ENCODE results near the gene ARHGEF39. TPM values are rescaled to one million over a fixed set of nuclear protein-coding genes. Genes with fewer than 3 reads are reported as not detected.
"Not testable (repeated sequence)": the region's sequence is repeated elsewhere in the genome, so short reads cannot be mapped to it uniquely, and the experiment has no call there.

ARHGEF39 gene
- total and polyA plus RNA-seq, 2 experiments from 2014 or later = 5.2 to 9.4 TPM

GRCh38 chr9:35636877-35637246, 28.1 kb downstream of the ARHGEF39 start:
- 86% methylated on average over 6 of the region's 6 CpGs for WGBS (ENCODE audit: low lambda C conversion rate, missing lambda C conversion rate)
- not testable (repeated sequence) for H3K27ac ChIP-seq; H3K4me2 ChIP-seq; H4K20me1 ChIP-seq (ENCODE audit: insufficient read depth, poor library complexity, severe bottlenecking); H3K27me3 ChIP-seq; H2AFZ ChIP-seq; H3K4me1 ChIP-seq (ENCODE audit: insufficient read depth); H3K79me2 ChIP-seq; H3K4me3 ChIP-seq; H3K9me2 ChIP-seq (replicated peaks; ENCODE audit: insufficient read depth); H3K36me3 ChIP-seq (replicated peaks; ENCODE audit: insufficient read depth, low read depth); DNase-seq (ENCODE audit: low spot score); H3K9me3 ChIP-seq (ENCODE audit: low read depth)

- H3K9me2 ChIP-seq (replicated peaks; ENCODE audit: insufficient read depth) = no peaks in the 10 kb centered on the region
- H3K9me3 ChIP-seq (ENCODE audit: low read depth) = no peaks in the 10 kb centered on the region
- no peaks in the 10 kb centered on the region for H3K4me1 ChIP-seq (ENCODE audit: insufficient read depth)
- no peak overlapping the region for H3K27ac ChIP-seq
- H3K36me3 ChIP-seq (replicated peaks; ENCODE audit: insufficient read depth, low read depth) = no peaks in the 10 kb centered on the region
- 81% methylated on average over 9 of the region's 9 CpGs for WGBS (ENCODE audit: low lambda C conversion rate, missing lambda C conversion rate)
- no peaks in the 10 kb centered on the region for H4K20me1 ChIP-seq (ENCODE audit: insufficient read depth, poor library complexity, severe bottlenecking)
- no peak for DNase-seq (ENCODE audit: low spot score)
- no peaks in the 10 kb centered on the region for H3K27me3 ChIP-seq
- H3K79me2 ChIP-seq = no peaks in the 10 kb centered on the region
- H3K4me2 ChIP-seq = no peak overlapping the region
- TF ChIP-seq EZH2phosphoT487 (IDR thresholded peaks at IDR 0.05; ENCODE audit: low read depth, severe bottlenecking, unreplicated experiment) (no peak), EZH2 (IDR thresholded peaks at IDR 0.05; ENCODE audit: borderline replicate concordance) (no peak), CTCF (IDR thresholded peaks at IDR 0.05; ENCODE audit: poor library complexity) (no peak)
- H2AFZ ChIP-seq = no peak overlapping the region
- no peak overlapping the region for H3K4me3 ChIP-seq
These were observed 28.7 kb downstream of the ARHGEF39 start for GRCh38 chr9:35636135-35636876.

- Histone ChIP-seq H3K4me2 (no peak overlapping the region), H3K79me2 (no peaks in the 10 kb centered on the region), H3K27ac (no peak overlapping the region), H3K9me2 (replicated peaks; ENCODE audit: insufficient read depth) (no peaks in the 10 kb centered on the region), H3K36me3 (replicated peaks; ENCODE audit: insufficient read depth, low read depth) (no peaks in the 10 kb centered on the region), H2AFZ (no peak overlapping the region), H3K9me3 (ENCODE audit: low read depth) (no peaks in the 10 kb centered on the region), H3K4me1 (ENCODE audit: insufficient read depth) (no peaks in the 10 kb centered on the region), H3K27me3 (no peaks in the 10 kb centered on the region), H4K20me1 (ENCODE audit: insufficient read depth, poor library complexity, severe bottlenecking) (no peaks in the 10 kb centered on the region), H3K4me3 (no peak overlapping the region)
- DNase-seq (ENCODE audit: low spot score) = no peak
- TF ChIP-seq CTCF (IDR thresholded peaks at IDR 0.05; ENCODE audit: poor library complexity) (no peak), EZH2 (IDR thresholded peaks at IDR 0.05; ENCODE audit: borderline replicate concordance) (no peak), EZH2phosphoT487 (IDR thresholded peaks at IDR 0.05; ENCODE audit: low read depth, severe bottlenecking, unreplicated experiment) (no peak)
These were observed 29.3 kb downstream of the ARHGEF39 start for GRCh38 chr9:35635730-35636129.

GRCh38 chr9:35629597-35629996, 35.4 kb downstream of the ARHGEF39 start:
- no peak for TF ChIP-seq EZH2 (IDR thresholded peaks at IDR 0.05; ENCODE audit: borderline replicate concordance)
- TF ChIP-seq CTCF (IDR thresholded peaks at IDR 0.05; ENCODE audit: poor library complexity) = no peak
- TF ChIP-seq EZH2phosphoT487 (IDR thresholded peaks at IDR 0.05; ENCODE audit: low read depth, severe bottlenecking, unreplicated experiment) = no peak
- Histone ChIP-seq H3K4me1 (ENCODE audit: insufficient read depth) (no peaks in the 10 kb centered on the region), H3K27ac (no peak overlapping the region), H3K27me3 (no peaks in the 10 kb centered on the region), H2AFZ (no peak overlapping the region), H3K36me3 (replicated peaks; ENCODE audit: insufficient read depth, low read depth) (no peaks in the 10 kb centered on the region), H3K4me3 (no peak overlapping the region), H4K20me1 (ENCODE audit: insufficient read depth, poor library complexity, severe bottlenecking) (no peaks in the 10 kb centered on the region), H3K4me2 (no peak overlapping the region), H3K79me2 (no peaks in the 10 kb centered on the region), H3K9me2 (replicated peaks; ENCODE audit: insufficient read depth) (no peaks in the 10 kb centered on the region), H3K9me3 (ENCODE audit: low read depth) (no peaks in the 10 kb centered on the region)
- WGBS (ENCODE audit: low lambda C conversion rate, missing lambda C conversion rate) = 87% methylated on average over 5 of the region's 5 CpGs
- DNase-seq (ENCODE audit: low spot score) = no peak

Data from hepatocyte (in vitro differentiated cells).